HS-5 (cell line): ENCODE results near the gene PEX11G.

Experiments used
- DNase-seq: peaks from one replicate; pipeline ENCODE4 v3.0.0-alpha.2; 2012; ENCODE audit warnings: low read depth

PEX11G gene

GRCh38 chr19:7494416-7495098 is 5.7 kb upstream of the PEX11G start:
- no peak for DNase-seq

- no peak for DNase-seq
Observed at GRCh38 chr19:7492558-7492957, 3.7 kb upstream of the PEX11G start.

GRCh38 chr19:7492142-7492541 is 3.3 kb upstream of the PEX11G start:
- DNase-seq: peak; percentile 37

- no peak for DNase-seq
Observed at GRCh38 chr19:7489609-7490044, 792 bp upstream of the PEX11G start.

- no peak for DNase-seq
Observed at GRCh38 chr19:7486923-7487322, 1.9 kb downstream of the PEX11G start.

- DNase-seq: no peak
Observed at GRCh38 chr19:7483720-7484201, 5.1 kb downstream of the PEX11G start.

GRCh38 chr19:7482584-7483439 is 6.0 kb downstream of the PEX11G start:
- DNase-seq: no peak

- DNase-seq: no peak
Observed at GRCh38 chr19:7480970-7481255, 7.9 kb downstream of the PEX11G start.

- DNase-seq: no peak
Observed at GRCh38 chr19:7480222-7480969, 8.4 kb downstream of the PEX11G start.

- DNase-seq: no peak
Observed at GRCh38 chr19:7478843-7479227, 10.0 kb downstream of the PEX11G start.

GRCh38 chr19:7478173-7478842 is 10.5 kb downstream of the PEX11G start:
- no peak for DNase-seq

- DNase-seq: no peak
Observed at GRCh38 chr19:7477758-7478157, 11.1 kb downstream of the PEX11G start.

- DNase-seq: no peak
Observed at GRCh38 chr19:7476777-7477494, 11.9 kb downstream of the PEX11G start.

- DNase-seq: no peak
Observed at GRCh38 chr19:7476241-7476640, 12.6 kb downstream of the PEX11G start.

GRCh38 chr19:7475665-7476064 is 13.2 kb downstream of the PEX11G start:
- no peak for DNase-seq

- DNase-seq: no peak
Observed at GRCh38 chr19:7471696-7472615, 16.9 kb downstream of the PEX11G start.

- no peak for DNase-seq
Observed at GRCh38 chr19:7470540-7471305, 18.1 kb downstream of the PEX11G start.

GRCh38 chr19:7469669-7470285 is 19.1 kb downstream of the PEX11G start:
- DNase-seq: no peak

GRCh38 chr19:7468840-7469239 is 20.0 kb downstream of the PEX11G start:
- DNase-seq: no peak
